Breast epithelium (tissue), 3 donors: ENCODE results near the gene C20orf141.

ENCODE experiments used
- CTCF ChIP-seq, 3 donors: fragments of 450-650 bp; IDR thresholded peaks; one replicate each; pipeline ENCODE4 v1.5.1; 2016 to 2017; ENCODE audit warnings: antibody characterized with exemption in 3 of 3, mild to moderate bottlenecking in 3 of 3, moderate library complexity in 3 of 3
- POLR2A ChIP-seq: fragments of 450-650 bp; IDR thresholded peaks from one replicate; pipeline ENCODE4 v1.6.1; 2016; ENCODE audit warnings: antibody characterized with exemption, mild to moderate bottlenecking, moderate library complexity

- TF ChIP-seq POLR2A (no peak), CTCF (IDR thresholded peaks at IDR 0.05) (no peak)
Observed at GRCh38 chr20:2865101-2865500, 50.3 kb downstream of the C20orf141 start.
